Keratinocyte (primary cell): ENCODE data around the gene DYNLT2. TPM values are rescaled to one million over a fixed set of nuclear protein-coding genes. Genes with fewer than 3 reads are reported as not detected.

Experiments used
- DNase-seq: peaks from one replicate; pipeline ENCODE4 v3.0.0-alpha.2; 2011; ENCODE audit warnings: low read depth, missing footprints, low spot score
- FAIRE-seq: peaks from 2 replicates; lab custom pipeline; 2011; peaks lifted over from hg19 to GRCh38; lab: Jason Lieb, UNC
- H2AFZ ChIP-seq: 2 replicates; pipeline ENCODE4 v1.6.0; 2012; ENCODE audit warnings: low read length, control low read depth, inconsistent platforms; ENCODE audit not compliant: control insufficient read depth
- H3K27ac ChIP-seq: 2 replicates; pipeline ENCODE4 v1.5.1; 2011; ENCODE audit warnings: low read length; ENCODE audit not compliant: control insufficient read depth, insufficient read depth
- H3K27me3 ChIP-seq: 3 replicates; pipeline ENCODE4 v1.6.0; 2011; ENCODE audit warnings: low read length; ENCODE audit not compliant: control insufficient read depth, insufficient read depth; ENCODE audit errors: extremely low read depth
- H3K36me3 ChIP-seq, 2 experiments: 2 replicates in 1 of 2; 3 replicates in 1 of 2; pipeline ENCODE4 v1.5.1; 2011; ENCODE audit warnings: low read length in 2 of 2, mild to moderate bottlenecking in 1 of 2; ENCODE audit not compliant: control insufficient read depth in 2 of 2, insufficient read depth in 2 of 2; ENCODE audit errors: extremely low read depth in 1 of 2
- H3K4me1 ChIP-seq: 3 replicates; pipeline ENCODE4 v1.5.1; 2011; ENCODE audit warnings: low read length; ENCODE audit not compliant: control insufficient read depth, insufficient read depth; ENCODE audit errors: extremely low read depth
- H3K4me2 ChIP-seq: 3 replicates; pipeline ENCODE4 v1.6.0; 2011; ENCODE audit warnings: low read depth, low read length; ENCODE audit not compliant: control insufficient read depth, insufficient read depth; ENCODE audit errors: extremely low read depth
- H3K4me3 ChIP-seq, 3 experiments: fragments of 200-600 bp in 1 of 3; sonication (generic) in 1 of 3; 2 replicates in 2 of 3; 3 replicates in 1 of 3; pipeline ENCODE4 v1.5.1; 2011 to 2016; ENCODE audit warnings: low read length in 3 of 3, mild to moderate bottlenecking in 3 of 3, control low read depth in 2 of 3, inconsistent platforms in 1 of 3, low read depth in 1 of 3, mixed read lengths in 1 of 3, mixed run types in 1 of 3, moderate library complexity in 1 of 3; ENCODE audit not compliant: control insufficient read depth in 2 of 3, insufficient read depth in 2 of 3; ENCODE audit errors: extremely low read depth in 1 of 3
- H3K79me2 ChIP-seq: 2 replicates; pipeline ENCODE4 v1.6.0; 2012; ENCODE audit warnings: low read length; ENCODE audit not compliant: control insufficient read depth, insufficient read depth
- H3K9ac ChIP-seq: 3 replicates; pipeline ENCODE4 v1.6.0; 2011; ENCODE audit warnings: low read length; ENCODE audit not compliant: control insufficient read depth, insufficient read depth; ENCODE audit errors: extremely low read depth
- H3K9me1 ChIP-seq: 3 replicates; pipeline ENCODE4 v1.6.0; 2011; ENCODE audit warnings: low read length; ENCODE audit not compliant: control insufficient read depth, insufficient read depth; ENCODE audit errors: extremely low read depth
- H3K9me3 ChIP-seq: 2 replicates; pipeline ENCODE4 v1.5.1; 2012; ENCODE audit warnings: low read depth, low read length; ENCODE audit not compliant: control insufficient read depth
- H4K20me1 ChIP-seq: 3 replicates; pipeline ENCODE4 v1.6.0; 2011; ENCODE audit warnings: low read length; ENCODE audit not compliant: control insufficient read depth, insufficient read depth; ENCODE audit errors: extremely low read depth
- CTCF ChIP-seq, 3 experiments: IDR thresholded peaks in 1 of 3; conservative IDR thresholded peaks in 1 of 3; optimal IDR thresholded peaks in 1 of 3; 2 replicates in 2 of 3; 3 replicates in 1 of 3; pipeline versions ENCODE3 to v1.5.1; 2011; ENCODE audit warnings: low read length in 3 of 3, mild to moderate bottlenecking in 3 of 3, moderate library complexity in 2 of 3, control low read depth in 1 of 3, inconsistent platforms in 1 of 3; ENCODE audit not compliant: insufficient read depth in 2 of 3; ENCODE audit errors: extremely low read depth in 1 of 3
- EZH2 ChIP-seq: IDR thresholded peaks from one replicate; pipeline ENCODE4 v1.6.1; 2012; ENCODE audit warnings: inconsistent platforms, mild to moderate bottlenecking, low read length, moderate library complexity
- dilution Hi-C: fragments of 300-500 bp; cut with MboI; formaldehyde crosslinking; loops from one replicate; pipeline ENCODE4 v1.7.0; 2020; ENCODE audit warnings: low sequenced_read_pairs; ENCODE audit not compliant: extremely low pct_ligation_motif_present
- polyA plus RNA-seq, 5 experiments: library from polyadenylated mRNA; depleted of rRNA in 3 of 5; stranded (reverse) in 3 of 5; stranded (forward) in 1 of 5; unstranded in 1 of 5; fragments of >200 nt; gene quantifications; 1 replicate in 1 of 5; 2 replicates in 3 of 5; 3 replicates in 1 of 5; pipeline versions ENCODE4 v1.2.1 to v1.2.3, GENCODE V29; 2011 to 2012; ENCODE audit warnings: missing spikeins in 2 of 5, low read depth in 1 of 5, low replicate concordance in 1 of 5

DYNLT2 gene
- polyA plus RNA-seq, 1 donor (not counting 4 experiments of a cell fraction or from before 2014, with no cell fraction given), result 0.58 TPM

GRCh38 chr6:169726963-169727362 lies 24.4 kb downstream of the DYNLT2 start:
- Histone ChIP-seq H3K9ac (no peak overlapping the region), H3K4me1 (peaks cover 15% of the 10 kb centered on the region), H3K9me3 (no peaks in the 10 kb centered on the region), H3K27me3 (no peaks in the 10 kb centered on the region), H3K4me3 (no peak overlapping the region), H3K27ac (no peak overlapping the region), H2AFZ (no peak overlapping the region), H3K4me2 (no peak overlapping the region), H3K9me1 (no peaks in the 10 kb centered on the region), H3K36me3 (no peaks in the 10 kb centered on the region), H3K79me2 (peaks cover 1% of the 10 kb centered on the region), H4K20me1 (peaks cover 2% of the 10 kb centered on the region)
- dilution Hi-C loops, result no loop called here
- FAIRE-seq (no peak), DNase-seq (no peak)
- no peak for TF ChIP-seq EZH2
- TF ChIP-seq CTCF (optimal IDR thresholded peaks at IDR 0.05 in 1 of 3, IDR thresholded peaks at IDR 0.05 in 1 of 3, conservative IDR thresholded peaks at IDR 0.05 in 1 of 3; ENCODE audit: extremely low read depth in 1 of 3, insufficient read depth in 2 of 3, low read length in 3 of 3), result no peak

- no peaks in the 10 kb centered on the region for H3K36me3 ChIP-seq
- H3K27ac ChIP-seq, result no peak overlapping the region
- no peaks in the 10 kb centered on the region for H3K27me3 ChIP-seq
- peaks cover 19% of the 10 kb centered on the region for H3K4me1 ChIP-seq
- H3K9me1 ChIP-seq, result no peaks in the 10 kb centered on the region
- H3K9me3 ChIP-seq, result no peaks in the 10 kb centered on the region
- no peak overlapping the region for H2AFZ ChIP-seq
- H3K4me3 ChIP-seq, result no peak overlapping the region
- peaks cover 11% of the 10 kb centered on the region for H3K79me2 ChIP-seq
- TF ChIP-seq EZH2 (no peak), CTCF (optimal IDR thresholded peaks at IDR 0.05 in 1 of 3, IDR thresholded peaks at IDR 0.05 in 1 of 3, conservative IDR thresholded peaks at IDR 0.05 in 1 of 3; ENCODE audit: extremely low read depth in 1 of 3, insufficient read depth in 2 of 3, low read length in 3 of 3) (no peak)
- dilution Hi-C loops, result no loop called here
- peaks cover 2% of the 10 kb centered on the region for H4K20me1 ChIP-seq
- FAIRE-seq (no peak), DNase-seq (no peak)
- H3K4me2 ChIP-seq, result no peak overlapping the region
- H3K9ac ChIP-seq, result no peak overlapping the region
Observed at GRCh38 chr6:169726049-169726400, 25.3 kb downstream of the DYNLT2 start.
